HEK293 (cell line): ENCODE data around the gene ACP3.
"Not testable (repeated sequence)": the region's sequence is repeated elsewhere in the genome, so short reads cannot be mapped to it uniquely, and the experiment has no call there.

Source experiments
- CTCF ChIA-PET: fragments of 350-600 bp; formaldehyde crosslinking; extraction: SDS; loops from one replicate; lab custom pipeline; 2021; ENCODE audit warnings: antibody characterized with exemption; lab: Yijun Ruan, JAX
- POLR2A ChIA-PET: fragments of 300-600 bp; formaldehyde crosslinking; extraction: SDS; loops from one replicate; lab custom pipeline; 2020; ENCODE audit warnings: antibody characterized with exemption, inconsistent platforms; lab: Yijun Ruan, JAX
- H3K27ac ChIP-seq: fragments of 200-500 bp; sonication (Bioruptor generic); 2 replicates; pipeline ENCODE4 v1.5.1; 2014; ENCODE audit warnings: low read depth, low read length, control low read depth, inconsistent platforms; ENCODE audit errors: extremely low read depth
- H3K36me3 ChIP-seq, 2 experiments: fragments of 200-500 bp in 1 of 2; sonication (Bioruptor generic) in 1 of 2; 1 replicate in 1 of 2; 2 replicates in 1 of 2; pipeline ENCODE4 v1.5.1; 2014 to 2017; ENCODE audit warnings: inconsistent platforms in 2 of 2, low read length in 2 of 2; ENCODE audit not compliant: control insufficient read depth in 2 of 2, insufficient read depth in 1 of 2
- H3K4me1 ChIP-seq: fragments of 200-500 bp; sonication (Bioruptor generic); 2 replicates; pipeline ENCODE4 v1.5.1; 2014; ENCODE audit warnings: mild to moderate bottlenecking, low read length, inconsistent platforms; ENCODE audit not compliant: control insufficient read depth, insufficient read depth
- H3K4me3 ChIP-seq: 2 replicates; pipeline ENCODE4 v1.5.1; 2011; ENCODE audit warnings: low read depth, mild to moderate bottlenecking, control low read depth, low read length, moderate library complexity
- H3K9me3 ChIP-seq: fragments of 200-500 bp; sonication (Bioruptor generic); 2 replicates; pipeline ENCODE4 v1.5.1; 2014; ENCODE audit warnings: low read depth, low read length, inconsistent platforms; ENCODE audit not compliant: control insufficient read depth, insufficient read depth
- GLIS1 ChIP-seq: fragments of 450-650 bp; formaldehyde crosslinking; IDR thresholded peaks from 2 replicates; pipeline ENCODE4 v1.5.1; 2016; ENCODE audit warnings: missing biosample characterization, missing genetic modification characterization
- KLF10 ChIP-seq: fragments of 450-650 bp; IDR thresholded peaks from 2 replicates; pipeline ENCODE4 v1.5.1; 2018; ENCODE audit warnings: missing biosample characterization, mild to moderate bottlenecking, missing genetic modification characterization
- KLF7 ChIP-seq: fragments of 450-650 bp; formaldehyde crosslinking; IDR thresholded peaks from 2 replicates; pipeline ENCODE4 v1.5.1; 2016; ENCODE audit warnings: missing biosample characterization, missing genetic modification characterization, borderline replicate concordance
- SP3 ChIP-seq: fragments of 450-650 bp; formaldehyde crosslinking; IDR thresholded peaks from 2 replicates; pipeline ENCODE4 v1.5.1; 2016; ENCODE audit warnings: missing biosample characterization, missing genetic modification characterization
- ZBTB44 ChIP-seq: fragments of 450-650 bp; IDR thresholded peaks from 2 replicates; pipeline ENCODE4 v1.5.1; 2018; ENCODE audit warnings: missing biosample characterization, mild to moderate bottlenecking, missing genetic modification characterization
- ZNF169 ChIP-seq: fragments of 450-650 bp; formaldehyde crosslinking; IDR thresholded peaks from 2 replicates; pipeline ENCODE4 v1.5.1; 2016; ENCODE audit warnings: missing biosample characterization, missing genetic modification characterization
- ZNF433 ChIP-seq: fragments of 450-650 bp; formaldehyde crosslinking; IDR thresholded peaks from 2 replicates; pipeline ENCODE4 v1.5.1; 2016; ENCODE audit warnings: missing biosample characterization, missing genetic modification characterization, low read depth
- ZNF449 ChIP-seq: fragments of 450-650 bp; formaldehyde crosslinking; IDR thresholded peaks from 2 replicates; pipeline ENCODE4 v1.5.1; 2017; ENCODE audit warnings: missing biosample characterization, mild to moderate bottlenecking, missing genetic modification characterization, moderate library complexity
- ZNF488 ChIP-seq: fragments of 450-650 bp; formaldehyde crosslinking; IDR thresholded peaks from 2 replicates; pipeline ENCODE4 v1.5.1; 2016; ENCODE audit warnings: missing biosample characterization, missing genetic modification characterization
- ZNF513 ChIP-seq: fragments of 450-650 bp; IDR thresholded peaks from 2 replicates; pipeline ENCODE4 v1.5.1; 2018; ENCODE audit warnings: missing biosample characterization, missing genetic modification characterization
- ZNF558 ChIP-seq: fragments of 450-650 bp; formaldehyde crosslinking; IDR thresholded peaks from 2 replicates; pipeline ENCODE4 v1.5.1; 2016; ENCODE audit warnings: missing biosample characterization, missing genetic modification characterization
- ZNF610 ChIP-seq: fragments of 450-650 bp; formaldehyde crosslinking; IDR thresholded peaks from 2 replicates; pipeline ENCODE4 v1.5.1; 2016; ENCODE audit warnings: missing biosample characterization, missing genetic modification characterization, borderline replicate concordance
- ZNF670 ChIP-seq: fragments of 450-650 bp; formaldehyde crosslinking; IDR thresholded peaks from 2 replicates; pipeline ENCODE4 v1.5.1; 2016; ENCODE audit warnings: missing biosample characterization, missing genetic modification characterization, low read depth
- ZNF704 ChIP-seq: fragments of 450-650 bp; formaldehyde crosslinking; IDR thresholded peaks from 2 replicates; pipeline ENCODE4 v1.5.1; 2016; ENCODE audit warnings: missing biosample characterization, missing genetic modification characterization

Gene ACP3

GRCh38 chr3:132386259-132386658 lies 69.1 kb downstream of the ACP3 start (continued):
- TF ChIP-seq ZNF488 (tag by site-specific recombination) = no peak

GRCh38 chr3:132392675-132393074 lies 75.5 kb downstream of the ACP3 start:
- H3K9me3 ChIP-seq, H3K4me1 ChIP-seq, H3K27ac ChIP-seq, POLR2A ChIA-PET, H3K36me3 ChIP-seq, H3K4me3 ChIP-seq: not testable (repeated sequence)
- CTCF ChIA-PET = interaction anchor here (0.7 kb wide), 1 partner anchor 42 kb away, joined by 4 read pairs; no protein-coding TSS in a partner anchor

GRCh38 chr3:132394320-132394719 lies 77.1 kb downstream of the ACP3 start:
- H3K36me3 ChIP-seq = no peaks in the 10 kb centered on the region
- H3K27ac ChIP-seq = no peak overlapping the region
- TF ChIP-seq KLF7 (tag by site-specific recombination) (no peak), SP3 (tag by site-specific recombination) (no peak), ZNF513 (no peak), ZNF558 (tag by site-specific recombination) (no peak), GLIS1 (tag by site-specific recombination) (no peak), ZNF610 (no peak), ZNF449 (tag by site-specific recombination) (no peak), ZNF704 (tag by site-specific recombination) (no peak), ZBTB44 (tag by site-specific recombination) (no peak), KLF10 (no peak), ZNF169 (no peak), ZNF433 (tag by site-specific recombination) (no peak), ZNF670 (tag by site-specific recombination) (no peak)
- H3K4me3 ChIP-seq = no peak overlapping the region
- no peaks in the 10 kb centered on the region for H3K9me3 ChIP-seq
- ChIA-PET POLR2A (no interaction called here), CTCF (interaction anchor here (8.0 kb wide), 1 partner anchor 42 kb away, joined by 136 read pairs; no protein-coding TSS in a partner anchor)
- no peaks in the 10 kb centered on the region for H3K4me1 ChIP-seq
